Brain microvascular endothelial cell (primary cell): ENCODE measurements around the gene CADM3.

ENCODE experiments used
- DNase-seq: peaks from one replicate; pipeline ENCODE4 v3.0.0-alpha.2; 2020
- H3K27ac ChIP-seq: fragments of 250-450 bp; sonication (Bioruptor Pico); 2 replicates; pipeline ENCODE4 v1.5.1; 2020; ENCODE audit warnings: mild to moderate bottlenecking, moderate library complexity
- H3K27me3 ChIP-seq: fragments of 250-450 bp; sonication (Bioruptor Pico); replicated peaks from 2 replicates; pipeline ENCODE4 v1.5.1; 2020; ENCODE audit warnings: mild to moderate bottlenecking
- H3K36me3 ChIP-seq: fragments of 250-450 bp; sonication (Bioruptor Pico); replicated peaks from 2 replicates; pipeline ENCODE4 v1.5.1; 2020; ENCODE audit warnings: mild to moderate bottlenecking
- H3K4me3 ChIP-seq: 2 replicates; pipeline ENCODE4 v1.5.1; 2011; ENCODE audit warnings: low read depth, mild to moderate bottlenecking, control low read depth, low read length, moderate library complexity
- in situ Hi-C: cut with HindIII; loops from 2 replicates; pipeline ENCODE4 v1.10.0; 2017; ENCODE audit warnings: low sequenced_read_pairs, low pct_ligation_motif_present
- TF ChIP-seq, protein P1 (sequence below): IDR thresholded peaks from 2 replicates; pipeline ENCODE4 v1.5.1; 2011; ENCODE audit warnings: low read depth, mild to moderate bottlenecking, moderate library complexity, low read length, control low read depth, inconsistent platforms; ENCODE audit errors: missing control alignments

Gene CADM3

DNA sequence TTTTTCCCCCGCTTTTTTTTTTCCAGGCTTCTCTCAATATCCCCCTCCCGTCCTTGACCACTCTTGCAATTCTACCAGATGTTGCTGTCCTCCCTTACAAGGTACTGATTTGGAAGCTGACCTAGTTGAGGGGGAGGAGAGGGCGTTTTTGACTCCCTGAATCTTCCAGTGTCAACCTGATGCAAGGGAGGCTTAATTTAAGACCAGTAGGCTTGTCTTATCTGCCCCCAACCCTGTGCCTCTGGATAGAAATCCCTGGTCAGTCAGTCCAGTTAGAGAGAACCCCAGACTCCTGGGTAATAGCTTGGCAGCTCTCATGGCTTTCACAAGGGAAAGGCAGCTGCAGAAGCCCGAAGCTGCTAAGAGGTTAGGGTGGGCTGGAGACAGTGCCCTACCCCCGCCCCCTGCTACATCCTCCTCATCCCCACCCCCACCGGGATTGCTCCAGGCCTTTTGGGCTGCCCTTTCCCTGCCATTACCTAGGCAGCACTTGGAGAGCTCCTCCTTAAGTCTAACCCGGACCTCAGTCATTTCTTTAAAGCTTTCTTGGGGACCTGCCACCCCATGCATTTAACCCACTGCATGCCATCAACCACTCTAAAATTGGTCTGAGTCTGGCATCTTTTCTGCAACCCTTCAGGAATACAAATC is 36.9 kb downstream of the CADM3 start:
- H3K4me3 ChIP-seq = no peak overlapping the region
- in situ Hi-C loops = no loop called here
- no peak overlapping the region for H3K27ac ChIP-seq
- no peaks in the 10 kb centered on the region for H3K27me3 ChIP-seq
- TF ChIP-seq, protein P1, sequence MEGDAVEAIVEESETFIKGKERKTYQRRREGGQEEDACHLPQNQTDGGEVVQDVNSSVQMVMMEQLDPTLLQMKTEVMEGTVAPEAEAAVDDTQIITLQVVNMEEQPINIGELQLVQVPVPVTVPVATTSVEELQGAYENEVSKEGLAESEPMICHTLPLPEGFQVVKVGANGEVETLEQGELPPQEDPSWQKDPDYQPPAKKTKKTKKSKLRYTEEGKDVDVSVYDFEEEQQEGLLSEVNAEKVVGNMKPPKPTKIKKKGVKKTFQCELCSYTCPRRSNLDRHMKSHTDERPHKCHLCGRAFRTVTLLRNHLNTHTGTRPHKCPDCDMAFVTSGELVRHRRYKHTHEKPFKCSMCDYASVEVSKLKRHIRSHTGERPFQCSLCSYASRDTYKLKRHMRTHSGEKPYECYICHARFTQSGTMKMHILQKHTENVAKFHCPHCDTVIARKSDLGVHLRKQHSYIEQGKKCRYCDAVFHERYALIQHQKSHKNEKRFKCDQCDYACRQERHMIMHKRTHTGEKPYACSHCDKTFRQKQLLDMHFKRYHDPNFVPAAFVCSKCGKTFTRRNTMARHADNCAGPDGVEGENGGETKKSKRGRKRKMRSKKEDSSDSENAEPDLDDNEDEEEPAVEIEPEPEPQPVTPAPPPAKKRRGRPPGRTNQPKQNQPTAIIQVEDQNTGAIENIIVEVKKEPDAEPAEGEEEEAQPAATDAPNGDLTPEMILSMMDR = no peak
- no peaks in the 10 kb centered on the region for H3K36me3 ChIP-seq
- DNase-seq = no peak

DNA sequence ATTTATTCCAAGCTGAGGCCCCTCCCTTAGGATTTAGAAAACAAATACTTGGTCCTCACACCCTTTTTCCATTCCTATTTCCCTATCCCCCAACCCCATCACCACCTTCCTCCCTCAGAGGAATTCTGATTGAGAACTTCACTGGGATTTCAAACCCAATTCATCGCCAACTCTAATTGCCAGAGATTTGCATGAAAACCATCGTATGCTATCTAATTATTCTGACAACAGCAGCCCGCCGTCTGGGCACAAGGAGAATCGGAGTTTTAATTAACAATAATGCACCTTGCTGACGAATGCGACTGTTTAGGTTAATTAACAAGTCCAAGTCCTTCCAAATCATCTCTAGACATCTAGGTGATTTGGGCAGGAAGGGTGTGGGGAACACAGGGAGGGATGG is 37.6 kb downstream of the CADM3 start:
- TF ChIP-seq, protein P1 = no peak
- Histone ChIP-seq H3K4me3 (no peak overlapping the region), H3K36me3 (no peaks in the 10 kb centered on the region), H3K27ac (no peak overlapping the region), H3K27me3 (no peaks in the 10 kb centered on the region)
- DNase-seq = no peak
- in situ Hi-C loops = no loop called here

DNA sequence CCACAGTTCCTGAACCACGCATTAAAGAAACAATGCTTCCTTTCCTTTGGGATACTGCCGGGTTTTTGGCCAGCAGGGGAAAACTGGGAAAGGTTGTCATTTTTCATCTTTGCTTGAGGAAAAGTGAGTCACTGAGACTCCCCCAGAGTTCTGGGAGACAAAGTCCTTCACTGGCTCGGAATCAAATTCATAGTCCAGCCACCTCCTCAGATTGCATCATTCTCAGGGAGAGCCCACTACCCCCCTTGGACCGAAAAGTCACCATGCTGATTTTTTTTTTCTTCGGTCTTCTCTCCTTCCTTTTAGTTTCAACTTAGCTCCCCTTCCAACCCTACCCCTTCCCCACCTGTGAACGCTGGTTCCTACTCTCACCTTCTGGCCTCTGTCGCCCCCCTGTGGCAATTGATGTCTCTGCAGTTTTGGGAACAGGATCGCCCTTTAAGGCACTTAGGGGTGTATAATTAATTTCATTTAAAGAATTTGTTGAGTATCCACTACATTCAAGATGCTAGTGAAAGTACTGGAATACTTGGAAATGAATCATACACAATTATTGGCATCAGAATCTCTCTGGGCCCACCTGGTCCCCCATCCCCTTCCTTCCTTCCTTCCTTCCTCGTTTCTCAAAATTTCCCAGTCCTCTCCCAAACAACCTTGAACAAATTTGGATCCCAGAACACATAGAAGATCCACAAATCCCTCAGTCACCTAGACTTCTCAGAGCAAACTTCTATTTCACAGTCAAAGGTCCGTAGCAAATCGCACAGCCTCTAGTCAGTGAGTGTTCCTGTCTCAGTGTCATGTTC is 40.1 kb downstream of the CADM3 start:
- Histone ChIP-seq H3K36me3 (no peaks in the 10 kb centered on the region), H3K27ac (no peak overlapping the region), H3K27me3 (no peaks in the 10 kb centered on the region), H3K4me3 (no peak overlapping the region)
- in situ Hi-C loops = no loop called here
- no peak for DNase-seq
- TF ChIP-seq, protein P1 = peak; percentile 92

DNA sequence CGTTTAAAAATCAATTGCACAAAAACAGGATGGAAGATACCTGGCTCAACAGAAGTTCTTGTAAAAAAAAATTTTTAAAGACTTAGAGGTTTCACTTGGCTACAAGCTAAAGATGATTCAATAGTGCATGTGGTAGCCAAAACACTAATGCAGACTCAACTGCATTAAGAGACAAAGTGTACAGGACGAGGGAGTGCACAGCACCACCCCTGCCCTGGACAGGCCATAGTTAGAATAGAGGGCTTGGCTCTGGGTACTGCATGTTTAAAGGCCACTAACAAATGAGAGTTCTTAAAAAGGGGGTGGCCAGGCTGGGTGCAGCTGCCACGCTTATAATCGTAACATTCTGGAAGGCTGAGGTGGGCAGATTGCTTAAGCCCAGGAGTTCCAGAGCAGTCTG is 41.2 kb downstream of the CADM3 start:
- Histone ChIP-seq H3K36me3 (no peaks in the 10 kb centered on the region), H3K4me3 (no peak overlapping the region), H3K27ac (no peak overlapping the region), H3K27me3 (no peaks in the 10 kb centered on the region)
- no peak for DNase-seq
- TF ChIP-seq, protein P1 = no peak
- in situ Hi-C loops = no loop called here

DNA sequence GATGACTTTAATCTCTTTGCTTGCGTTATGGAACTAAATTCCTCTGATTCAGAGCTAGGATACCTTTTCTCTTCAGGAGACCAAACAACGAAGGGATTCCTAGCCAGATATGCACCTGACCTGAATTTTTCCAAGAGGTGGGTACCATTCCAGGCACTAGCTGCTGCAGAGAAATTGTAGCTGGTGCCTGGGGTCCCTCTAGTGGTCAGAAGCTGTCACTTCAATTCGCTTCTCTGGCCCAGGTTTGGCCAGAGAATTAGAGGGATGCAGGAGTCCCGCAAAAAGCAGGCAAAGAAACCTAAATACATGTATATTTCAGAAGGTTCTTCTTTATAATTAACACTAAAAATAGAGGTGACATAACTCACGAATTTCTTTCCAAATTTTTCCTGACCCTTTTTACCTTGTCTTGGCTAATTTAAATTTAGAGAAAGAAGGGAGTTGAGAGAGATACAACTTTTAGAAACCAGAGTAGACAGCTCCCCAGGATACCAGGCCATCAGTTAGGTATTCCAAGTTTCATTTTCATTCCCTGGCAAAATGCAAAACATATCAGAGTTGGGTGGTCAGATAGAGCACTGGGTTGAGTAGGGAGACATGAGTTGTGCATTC is 42.8 kb downstream of the CADM3 start:
- Histone ChIP-seq H3K4me3 (no peak overlapping the region), H3K27ac (no peak overlapping the region), H3K36me3 (no peaks in the 10 kb centered on the region), H3K27me3 (no peaks in the 10 kb centered on the region)
- in situ Hi-C loops = no loop called here
- peak; percentile 18 for DNase-seq
- TF ChIP-seq, protein P1 = peak; percentile 95
